PFSK-1 (cell line): ENCODE data around the gene MYO7B.

ENCODE experiments used
- POLR2AphosphoS5 ChIP-seq: IDR thresholded peaks from 2 replicates; pipeline ENCODE4 v1.6.1; 2012; ENCODE audit warnings: low read depth, mild to moderate bottlenecking, control low read depth, low read length, moderate library complexity
- SIN3A ChIP-seq: IDR thresholded peaks from 2 replicates; pipeline ENCODE4 v1.6.1; 2012; ENCODE audit warnings: mild to moderate bottlenecking, low read length, moderate library complexity, borderline replicate concordance; ENCODE audit not compliant: insufficient read depth
- TF ChIP-seq, protein P1 (sequence below), 2 experiments: IDR thresholded peaks; 2 replicates each; pipeline versions ENCODE4 v1.6.1 to v1.8.0; 2011 to 2012; ENCODE audit warnings: low read depth in 2 of 2, low read length in 2 of 2, control low read depth in 1 of 2, inconsistent platforms in 1 of 2, mild to moderate bottlenecking in 1 of 2, moderate library complexity in 1 of 2; ENCODE audit not compliant: insufficient read depth in 1 of 2

DNA sequence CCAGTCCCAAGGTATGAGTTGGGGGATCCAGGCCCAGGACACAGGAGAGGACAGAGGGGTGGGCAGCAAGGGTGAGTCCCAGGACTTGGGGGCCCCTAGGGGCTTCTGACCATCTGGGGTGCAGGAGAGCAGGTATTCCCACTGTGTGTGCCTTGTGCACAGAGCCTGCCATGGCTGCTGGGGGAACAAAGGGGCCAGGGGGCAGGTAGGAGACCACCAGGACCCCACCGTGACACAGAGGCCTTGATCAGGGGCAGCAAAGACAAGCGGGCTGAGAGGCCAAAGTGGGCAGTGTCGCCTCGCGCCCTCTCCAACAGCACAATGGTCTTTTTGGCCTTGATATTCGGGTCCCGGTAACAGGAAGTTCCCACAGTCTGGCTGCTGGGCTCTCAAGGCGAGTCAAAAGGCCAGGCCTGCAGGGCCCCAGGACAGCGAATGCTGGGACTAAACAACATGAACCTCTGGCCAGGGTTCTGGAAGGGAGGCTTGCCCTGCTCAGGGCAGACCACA, 98.1 kb downstream of the MYO7B start:
- TF ChIP-seq, protein P1, sequence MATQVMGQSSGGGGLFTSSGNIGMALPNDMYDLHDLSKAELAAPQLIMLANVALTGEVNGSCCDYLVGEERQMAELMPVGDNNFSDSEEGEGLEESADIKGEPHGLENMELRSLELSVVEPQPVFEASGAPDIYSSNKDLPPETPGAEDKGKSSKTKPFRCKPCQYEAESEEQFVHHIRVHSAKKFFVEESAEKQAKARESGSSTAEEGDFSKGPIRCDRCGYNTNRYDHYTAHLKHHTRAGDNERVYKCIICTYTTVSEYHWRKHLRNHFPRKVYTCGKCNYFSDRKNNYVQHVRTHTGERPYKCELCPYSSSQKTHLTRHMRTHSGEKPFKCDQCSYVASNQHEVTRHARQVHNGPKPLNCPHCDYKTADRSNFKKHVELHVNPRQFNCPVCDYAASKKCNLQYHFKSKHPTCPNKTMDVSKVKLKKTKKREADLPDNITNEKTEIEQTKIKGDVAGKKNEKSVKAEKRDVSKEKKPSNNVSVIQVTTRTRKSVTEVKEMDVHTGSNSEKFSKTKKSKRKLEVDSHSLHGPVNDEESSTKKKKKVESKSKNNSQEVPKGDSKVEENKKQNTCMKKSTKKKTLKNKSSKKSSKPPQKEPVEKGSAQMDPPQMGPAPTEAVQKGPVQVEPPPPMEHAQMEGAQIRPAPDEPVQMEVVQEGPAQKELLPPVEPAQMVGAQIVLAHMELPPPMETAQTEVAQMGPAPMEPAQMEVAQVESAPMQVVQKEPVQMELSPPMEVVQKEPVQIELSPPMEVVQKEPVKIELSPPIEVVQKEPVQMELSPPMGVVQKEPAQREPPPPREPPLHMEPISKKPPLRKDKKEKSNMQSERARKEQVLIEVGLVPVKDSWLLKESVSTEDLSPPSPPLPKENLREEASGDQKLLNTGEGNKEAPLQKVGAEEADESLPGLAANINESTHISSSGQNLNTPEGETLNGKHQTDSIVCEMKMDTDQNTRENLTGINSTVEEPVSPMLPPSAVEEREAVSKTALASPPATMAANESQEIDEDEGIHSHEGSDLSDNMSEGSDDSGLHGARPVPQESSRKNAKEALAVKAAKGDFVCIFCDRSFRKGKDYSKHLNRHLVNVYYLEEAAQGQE (IDR thresholded peaks at IDR 0.05; ENCODE audit: insufficient read depth in 1 of 2, low read depth in 2 of 2, low read length in 2 of 2), result no peak
- TF ChIP-seq SIN3A (no peak), POLR2AphosphoS5 (no peak)
